ENCODE measurements around the gene SERPINB6. TPM values are rescaled to one million over a fixed set of nuclear protein-coding genes. Genes with fewer than 3 reads are reported as not detected.
A peak's percentile ranks its signal among the peaks of the same experiment; 100 is the strongest.

SERPINB6 gene
- total RNA-seq, 2 experiments from 2014 or later: 13.2 TPM; not detected in 1

GRCh38 chr6:2970753-2971419 lies 481 bp downstream of the SERPINB6 start:
- no peaks in the 10 kb centered on the region for H4K20me1 ChIP-seq (ENCODE audit: insufficient read depth, low read length)
- peak overlapping the region; percentile 61 for H3K4me2 ChIP-seq (ENCODE audit: low read length)
- TF ChIP-seq, protein P1, sequence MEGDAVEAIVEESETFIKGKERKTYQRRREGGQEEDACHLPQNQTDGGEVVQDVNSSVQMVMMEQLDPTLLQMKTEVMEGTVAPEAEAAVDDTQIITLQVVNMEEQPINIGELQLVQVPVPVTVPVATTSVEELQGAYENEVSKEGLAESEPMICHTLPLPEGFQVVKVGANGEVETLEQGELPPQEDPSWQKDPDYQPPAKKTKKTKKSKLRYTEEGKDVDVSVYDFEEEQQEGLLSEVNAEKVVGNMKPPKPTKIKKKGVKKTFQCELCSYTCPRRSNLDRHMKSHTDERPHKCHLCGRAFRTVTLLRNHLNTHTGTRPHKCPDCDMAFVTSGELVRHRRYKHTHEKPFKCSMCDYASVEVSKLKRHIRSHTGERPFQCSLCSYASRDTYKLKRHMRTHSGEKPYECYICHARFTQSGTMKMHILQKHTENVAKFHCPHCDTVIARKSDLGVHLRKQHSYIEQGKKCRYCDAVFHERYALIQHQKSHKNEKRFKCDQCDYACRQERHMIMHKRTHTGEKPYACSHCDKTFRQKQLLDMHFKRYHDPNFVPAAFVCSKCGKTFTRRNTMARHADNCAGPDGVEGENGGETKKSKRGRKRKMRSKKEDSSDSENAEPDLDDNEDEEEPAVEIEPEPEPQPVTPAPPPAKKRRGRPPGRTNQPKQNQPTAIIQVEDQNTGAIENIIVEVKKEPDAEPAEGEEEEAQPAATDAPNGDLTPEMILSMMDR (conservative IDR thresholded peaks at IDR 0.05; ENCODE audit: low read length): no peak
- no peaks in the 10 kb centered on the region; the same call in 1 of the 2 replicates for H3K9me3 ChIP-seq (ENCODE audit: low read length)
- no peak for DNase-seq (ENCODE audit: low spot score)
- ChIA-PET CTCF (ENCODE audit: unreplicated experiment) (no interaction called here), POLR2A (no interaction called here)
- no peaks in the 10 kb centered on the region for H3K9me2 ChIP-seq (ENCODE audit: insufficient read depth, low read length)
- H3K4me1 ChIP-seq (ENCODE audit: insufficient read depth, low read length, poor library complexity, severe bottlenecking): peaks cover 6% of the 10 kb centered on the region
- H3K79me2 ChIP-seq (ENCODE audit: insufficient read depth, low read depth, low read length): no peaks in the 10 kb centered on the region
- H3K4me3 ChIP-seq (ENCODE audit: low read depth, low read length, poor library complexity, severe bottlenecking): peak overlapping the region; percentile 37
- intact Hi-C loops (cut with micrococcal nuclease; ENCODE audit: unreplicated experiment): no loop called here
- H3K27ac ChIP-seq (ENCODE audit: low read depth, low read length, poor library complexity, severe bottlenecking): no peak overlapping the region
- no peak overlapping the region for H2AFZ ChIP-seq (ENCODE audit: low read length)
- H3K36me3 ChIP-seq (ENCODE audit: insufficient read depth, low read length): no peaks in the 10 kb centered on the region
- BruUV-seq (replicated peaks): no TSS peak

- ChIA-PET CTCF (ENCODE audit: unreplicated experiment) (no interaction called here), POLR2A (no interaction called here)
- TF ChIP-seq, protein P1 (conservative IDR thresholded peaks at IDR 0.05; ENCODE audit: low read length): no peak
- TF ChIP-seq EZH2phosphoT487 (IDR thresholded peaks at IDR 0.05; ENCODE audit: borderline replicate concordance, low read depth, low read length): no peak
- no peaks in the 10 kb centered on the region for H3K79me2 ChIP-seq (ENCODE audit: insufficient read depth, low read depth, low read length)
- BruUV-seq (replicated peaks): TSS peak; percentile 67
- H3K4me3 ChIP-seq (ENCODE audit: low read depth, low read length, poor library complexity, severe bottlenecking): no peak overlapping the region
- H3K27ac ChIP-seq (ENCODE audit: low read depth, low read length, poor library complexity, severe bottlenecking): no peak overlapping the region
- H4K20me1 ChIP-seq (ENCODE audit: insufficient read depth, low read length): no peaks in the 10 kb centered on the region
- no peaks in the 10 kb centered on the region for H3K36me3 ChIP-seq (ENCODE audit: insufficient read depth, low read length)
- no peaks in the 10 kb centered on the region for H3K9me2 ChIP-seq (ENCODE audit: insufficient read depth, low read length)
- peaks cover 6% of the 10 kb centered on the region for H3K4me1 ChIP-seq (ENCODE audit: insufficient read depth, low read length, poor library complexity, severe bottlenecking)
- intact Hi-C loops (cut with micrococcal nuclease; ENCODE audit: unreplicated experiment): no loop called here
- H2AFZ ChIP-seq (ENCODE audit: low read length): no peak overlapping the region
- H3K4me2 ChIP-seq (ENCODE audit: low read length): no peak overlapping the region
- no peak for DNase-seq (ENCODE audit: low spot score)
- no peaks in the 10 kb centered on the region; the same call in 1 of the 2 replicates for H3K9me3 ChIP-seq (ENCODE audit: low read length)
Observed at GRCh38 chr6:2970034-2970685, 1.2 kb downstream of the SERPINB6 start.

DNA sequence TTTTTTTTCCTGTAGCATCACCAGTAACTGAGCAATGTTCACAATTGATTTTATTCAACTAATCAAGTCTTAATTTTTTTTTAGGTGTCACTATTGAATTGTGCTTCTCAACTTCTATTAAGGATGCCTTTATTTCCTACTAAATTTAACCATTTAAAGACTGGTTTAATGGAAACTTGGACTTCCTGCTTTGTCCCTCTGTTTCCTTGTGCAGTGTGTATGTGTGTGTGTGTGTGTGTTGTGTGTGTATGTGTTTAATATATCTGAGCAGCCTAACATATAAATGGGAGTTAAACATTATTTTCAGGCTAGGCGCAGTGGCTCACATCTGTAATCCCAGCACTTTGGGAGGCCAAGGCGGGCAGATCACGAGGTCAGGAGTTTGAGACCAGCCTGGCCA lies 1.8 kb downstream of the SERPINB6 start:
- BruUV-seq (replicated peaks): no TSS peak
- Histone ChIP-seq H3K4me3 (ENCODE audit: low read depth, low read length, poor library complexity, severe bottlenecking) (no peak overlapping the region), H3K4me2 (ENCODE audit: low read length) (no peak overlapping the region), H3K9me3 (ENCODE audit: low read length) (no peaks in the 10 kb centered on the region; the same call in 1 of the 2 replicates), H4K20me1 (ENCODE audit: insufficient read depth, low read length) (no peaks in the 10 kb centered on the region), H3K79me2 (ENCODE audit: insufficient read depth, low read depth, low read length) (no peaks in the 10 kb centered on the region), H3K27ac (ENCODE audit: low read depth, low read length, poor library complexity, severe bottlenecking) (no peak overlapping the region), H3K9me2 (ENCODE audit: insufficient read depth, low read length) (no peaks in the 10 kb centered on the region), H3K36me3 (ENCODE audit: insufficient read depth, low read length) (no peaks in the 10 kb centered on the region), H2AFZ (ENCODE audit: low read length) (no peak overlapping the region), H3K4me1 (ENCODE audit: insufficient read depth, low read length, poor library complexity, severe bottlenecking) (peaks cover 6% of the 10 kb centered on the region)
- intact Hi-C loops (cut with micrococcal nuclease; ENCODE audit: unreplicated experiment): no loop called here
- CTCF ChIA-PET (ENCODE audit: unreplicated experiment): interaction anchor here (1.0 kb wide), 1 partner anchor 47 kb away, joined by 3 read pairs; no protein-coding TSS in a partner anchor
- DNase-seq (ENCODE audit: low spot score): no peak
- POLR2A ChIA-PET: no interaction called here
- TF ChIP-seq, protein P1 (conservative IDR thresholded peaks at IDR 0.05; ENCODE audit: low read length): no peak
- TF ChIP-seq EZH2phosphoT487 (IDR thresholded peaks at IDR 0.05; ENCODE audit: borderline replicate concordance, low read depth, low read length): no peak

All from OCI-LY7 (cell line).